ENCODE results near the gene RAB39A.

DNA sequence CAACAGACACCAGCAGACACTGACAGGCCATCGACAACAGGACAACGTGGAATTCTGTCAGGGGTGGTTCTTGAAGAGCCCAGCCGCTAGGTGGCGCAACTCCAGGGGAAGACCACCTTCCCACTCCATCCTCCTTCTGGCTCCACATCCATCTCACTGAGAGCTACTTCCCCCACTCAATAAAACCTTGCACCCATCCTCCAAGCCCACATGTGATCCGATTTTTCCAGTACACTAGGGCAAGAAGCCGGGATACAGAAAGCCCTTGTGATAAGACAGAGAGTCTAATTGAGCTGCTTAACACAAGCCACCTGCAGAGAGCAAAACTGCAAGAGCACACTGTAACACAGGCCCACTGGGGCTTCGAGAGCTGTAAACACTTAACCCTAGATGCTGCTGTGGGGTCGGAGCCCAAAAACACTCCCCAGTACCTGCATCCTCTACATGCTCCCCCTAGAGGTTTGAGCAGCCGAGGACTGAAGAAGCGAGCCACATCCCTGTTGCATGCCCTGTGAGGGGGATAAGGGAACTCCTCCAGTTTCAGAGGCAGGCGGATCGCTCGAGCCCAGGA is 11.5 kb upstream of the RAB39A start:
- TF ChIP-seq REST (IDR thresholded peaks at IDR 0.05) (no peak), FOXA1 (IDR thresholded peaks at IDR 0.05) (no peak), CTCF (IDR thresholded peaks at IDR 0.05; ENCODE audit: low read depth, low read length, missing input control) (peak; percentile 26), RAD21 (IDR thresholded peaks at IDR 0.05) (peak in 1 of 2 donors; percentile 50), MAX (IDR thresholded peaks at IDR 0.05) (no peak), EGR1 (IDR thresholded peaks at IDR 0.05; ENCODE audit: low read depth in 2 of 2) (no peak), JUND (IDR thresholded peaks at IDR 0.05) (no peak), TAF1 (conservative IDR thresholded peaks at IDR 0.05) (no peak), RXRA (IDR thresholded peaks at IDR 0.05) (no peak), GABPA (IDR thresholded peaks at IDR 0.05 in 1 of 2, conservative IDR thresholded peaks at IDR 0.05 in 1 of 2) (no peak), YY1 (IDR thresholded peaks at IDR 0.05) (no peak)
- TF ChIP-seq, protein P1, sequence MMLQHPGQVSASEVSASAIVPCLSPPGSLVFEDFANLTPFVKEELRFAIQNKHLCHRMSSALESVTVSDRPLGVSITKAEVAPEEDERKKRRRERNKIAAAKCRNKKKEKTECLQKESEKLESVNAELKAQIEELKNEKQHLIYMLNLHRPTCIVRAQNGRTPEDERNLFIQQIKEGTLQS (IDR thresholded peaks at IDR 0.05), result no peak
